NCI-H2029 treated with DMSO at 0.1 percent for 48 hours (cell line): ENCODE results near the gene GLYR1.

Experiments
- DNase-seq: peaks from one replicate; lab custom pipeline; 2025; lab: John Stamatoyannopoulos, UW

GLYR1 gene

DNA sequence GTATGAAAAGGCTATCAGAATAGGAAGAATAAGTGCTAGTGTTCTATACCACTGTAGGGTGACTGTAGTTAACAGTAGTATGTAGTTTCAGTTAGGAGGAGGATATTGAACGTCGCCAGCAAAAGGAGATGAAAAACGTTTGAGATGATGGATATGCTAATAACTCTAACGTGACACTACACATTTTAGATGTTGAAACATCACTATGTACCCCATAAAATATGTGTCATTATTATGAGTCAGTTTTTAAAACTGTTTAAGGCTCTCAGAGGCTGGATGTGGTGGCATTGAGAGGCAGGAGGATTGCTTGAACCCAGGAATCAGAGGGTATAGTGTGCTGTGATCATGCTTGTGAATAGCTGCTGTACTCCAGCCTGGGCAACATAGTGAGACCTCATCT is 32.0 kb upstream of the GLYR1 start:
- DNase-seq, result no peak

- DNase-seq, result no peak
These were observed 30.2 kb upstream of the GLYR1 start for GRCh38 chr16:4877380-4877685.

DNA sequence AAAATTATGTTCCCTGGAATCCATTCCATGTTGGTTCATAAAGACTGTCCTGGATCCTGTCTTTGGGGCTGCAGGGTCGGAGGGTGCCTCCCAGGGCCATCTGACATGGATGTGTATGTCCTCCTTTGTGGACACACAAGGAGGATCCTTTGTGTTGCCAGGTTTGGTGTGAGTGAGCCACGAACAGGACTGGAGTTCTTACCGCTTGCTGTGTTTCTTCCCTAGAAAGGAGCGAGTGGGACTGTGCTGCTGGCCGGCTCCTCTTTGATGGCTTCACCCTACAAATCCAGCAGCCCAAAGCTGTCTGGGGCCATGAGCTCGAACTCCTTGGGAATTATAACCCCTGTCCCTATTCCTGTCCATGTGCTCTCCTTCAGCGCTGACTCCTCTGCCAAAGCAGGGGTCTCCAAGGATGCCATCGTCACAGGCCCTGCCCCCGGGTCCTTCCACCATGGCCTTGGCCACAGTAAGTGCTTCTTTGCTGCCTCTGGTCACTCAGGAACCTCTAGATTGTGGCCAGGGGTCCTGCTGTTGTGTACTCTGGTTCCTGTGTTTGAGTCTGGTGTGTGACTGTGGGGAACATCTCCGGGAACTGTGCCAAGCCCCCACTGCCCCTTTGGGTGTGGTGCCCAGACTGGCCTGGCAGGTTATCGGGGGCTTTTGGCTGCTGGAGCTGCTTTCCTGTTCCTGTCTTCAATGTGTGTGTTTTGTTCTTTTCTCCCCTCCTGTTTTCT is 29.7 kb upstream of the GLYR1 start:
- no peak for DNase-seq

- DNase-seq, result no peak
These were observed 27.6 kb upstream of the GLYR1 start for GRCh38 chr16:4874666-4875065.

DNA sequence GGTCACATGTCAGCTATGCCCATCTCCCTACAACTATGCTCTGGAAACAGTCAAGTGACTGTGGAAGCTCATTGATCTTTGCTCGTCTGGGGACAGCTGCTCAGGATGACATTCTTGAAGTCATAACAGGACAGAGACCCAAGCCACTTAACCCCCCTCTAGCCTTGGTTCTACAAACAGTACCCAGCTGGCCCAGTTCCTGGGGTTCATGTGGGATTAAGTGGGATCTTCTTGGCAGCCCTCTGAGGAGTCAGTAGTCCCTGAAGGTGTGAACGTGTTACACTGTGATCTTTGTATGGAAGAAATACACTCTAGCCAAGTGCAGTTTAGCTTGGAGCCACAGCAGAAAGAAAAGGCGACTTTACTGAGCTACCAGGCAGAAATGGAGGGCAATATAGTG is 26.0 kb upstream of the GLYR1 start:
- DNase-seq, result no peak

DNA sequence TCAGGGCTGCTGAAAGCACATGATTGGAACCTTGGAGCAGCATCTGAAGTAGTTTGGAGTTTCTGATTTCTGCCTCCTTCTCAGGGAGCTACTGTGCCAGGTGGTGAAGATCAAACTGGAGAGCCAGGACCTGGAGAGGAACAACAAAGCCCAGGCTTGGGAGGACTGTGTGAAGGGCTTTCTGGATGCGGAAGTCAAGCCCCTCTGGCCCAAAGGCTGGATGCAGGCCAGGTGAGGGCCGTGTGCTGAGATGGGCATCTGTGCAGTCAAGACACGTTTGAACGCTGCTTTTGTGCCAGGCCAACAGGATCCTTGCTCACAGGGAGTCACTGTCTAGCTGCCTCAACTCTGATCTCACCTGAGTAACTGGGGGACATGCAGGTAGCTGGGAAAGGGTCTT is 24.0 kb upstream of the GLYR1 start:
- no peak for DNase-seq

DNA sequence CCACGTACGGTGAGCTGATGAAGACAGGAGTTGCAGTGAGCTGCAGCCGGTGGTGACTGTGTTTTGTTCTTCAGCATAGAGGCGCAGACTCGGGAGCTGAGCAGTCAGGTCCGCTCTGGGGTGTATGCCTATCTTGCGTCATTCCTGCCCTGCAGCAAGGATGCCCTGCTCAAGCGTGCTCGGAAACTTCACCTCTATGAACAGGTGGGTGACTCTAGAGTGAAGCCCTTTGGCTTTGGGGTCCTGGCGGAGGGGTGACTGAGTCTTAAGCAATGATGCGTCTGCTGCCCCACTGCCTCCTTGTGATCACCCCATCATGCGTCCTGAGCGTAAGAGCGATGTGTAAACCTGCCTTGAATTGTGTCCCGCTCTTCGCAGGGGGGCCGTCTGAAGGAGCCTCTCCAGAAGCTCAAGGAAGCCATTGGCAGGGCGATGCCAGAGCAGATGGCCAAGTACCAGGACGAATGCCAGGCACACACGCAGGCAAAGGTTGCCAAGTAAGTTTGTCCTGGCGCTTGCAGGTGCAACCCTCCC is 23.1 kb upstream of the GLYR1 start:
- no peak for DNase-seq

DNA sequence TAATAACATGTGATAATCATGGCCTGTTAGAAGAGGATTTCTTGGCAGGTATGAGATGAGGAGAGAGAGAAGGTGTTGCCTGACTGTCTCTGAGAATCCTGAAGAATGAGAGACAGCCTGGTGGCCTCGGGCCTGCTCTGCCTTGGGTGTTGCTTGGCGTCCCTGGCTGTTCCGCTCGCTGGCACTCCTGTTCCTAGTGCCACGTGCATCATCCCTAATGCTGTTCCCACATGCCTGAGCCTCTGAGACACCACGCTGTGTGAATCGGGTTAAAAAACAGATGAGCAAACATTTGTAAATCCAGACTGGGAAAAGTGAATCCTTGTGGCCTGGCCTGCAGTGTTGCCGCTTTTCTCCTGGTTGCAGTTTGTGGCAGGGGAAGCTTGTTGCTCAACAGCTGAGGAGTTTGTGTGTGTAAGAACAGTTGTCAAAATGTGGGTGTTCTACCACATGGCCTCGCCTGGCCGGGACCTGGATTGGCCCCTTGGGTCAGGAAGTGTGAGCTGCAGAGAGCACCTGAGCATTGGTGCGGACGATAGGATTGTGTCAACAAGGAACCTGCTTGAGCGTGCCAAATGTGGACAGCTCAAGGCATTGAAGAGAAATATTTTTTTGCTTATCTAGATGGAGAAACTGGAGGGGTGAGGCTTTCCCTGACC is 22.2 kb upstream of the GLYR1 start:
- no peak for DNase-seq

DNA sequence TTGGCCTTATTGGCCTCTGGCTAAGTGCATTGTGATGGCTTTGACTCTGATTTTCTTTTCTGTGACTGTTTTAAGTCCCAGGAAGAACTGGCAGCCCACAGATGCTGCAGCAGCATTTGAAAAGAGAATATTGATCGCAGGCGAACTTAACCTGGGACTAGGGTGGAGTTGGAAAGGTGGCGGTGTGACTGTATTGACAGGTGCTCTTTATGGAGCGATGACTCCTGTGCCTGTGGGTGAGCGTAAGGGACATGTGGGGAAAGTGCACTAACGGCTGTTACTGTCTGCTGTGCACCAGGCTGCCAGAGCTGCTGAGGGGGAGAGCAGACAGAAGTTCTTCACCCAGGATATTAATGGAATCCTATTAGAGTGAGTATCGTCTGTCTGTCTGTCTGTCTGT is 21.4 kb upstream of the GLYR1 start:
- DNase-seq, result no peak

- DNase-seq, result no peak
These were observed 20.9 kb upstream of the GLYR1 start for GRCh38 chr16:4868026-4868425.

- no peak for DNase-seq
These were observed 19.5 kb upstream of the GLYR1 start for GRCh38 chr16:4866586-4866985.

DNA sequence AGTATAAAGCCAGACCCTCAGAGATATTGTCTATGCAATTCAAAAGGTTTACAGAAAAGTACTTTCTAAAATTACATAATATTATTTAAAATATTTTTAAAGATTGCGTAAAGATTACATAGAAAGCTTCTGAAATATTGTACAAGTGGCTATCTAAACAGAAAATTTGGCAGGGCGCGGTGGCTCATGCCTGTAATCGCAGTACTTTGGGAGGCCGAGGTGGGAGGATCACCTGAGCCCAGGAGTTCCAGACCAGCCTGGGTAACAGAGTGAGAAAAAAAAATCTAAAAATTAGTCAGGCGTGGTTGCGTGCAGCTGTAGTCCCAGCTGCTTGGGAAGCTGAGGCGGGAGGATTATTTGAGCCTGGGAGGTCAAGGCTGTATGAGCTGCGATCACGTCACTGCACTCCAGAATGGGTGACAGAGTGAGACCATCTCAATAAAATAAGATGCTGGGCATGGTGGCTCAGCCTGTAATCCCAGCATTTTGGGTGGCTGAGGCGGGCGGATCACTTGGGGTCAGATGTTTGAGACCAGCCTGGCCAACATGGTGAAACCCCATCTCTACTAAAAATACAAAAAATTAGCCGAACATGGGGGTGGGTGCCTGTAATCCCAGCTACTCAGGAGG is 18.3 kb upstream of the GLYR1 start:
- DNase-seq, result no peak

- no peak for DNase-seq
These were observed 17.6 kb upstream of the GLYR1 start for GRCh38 chr16:4864728-4865127.

DNA sequence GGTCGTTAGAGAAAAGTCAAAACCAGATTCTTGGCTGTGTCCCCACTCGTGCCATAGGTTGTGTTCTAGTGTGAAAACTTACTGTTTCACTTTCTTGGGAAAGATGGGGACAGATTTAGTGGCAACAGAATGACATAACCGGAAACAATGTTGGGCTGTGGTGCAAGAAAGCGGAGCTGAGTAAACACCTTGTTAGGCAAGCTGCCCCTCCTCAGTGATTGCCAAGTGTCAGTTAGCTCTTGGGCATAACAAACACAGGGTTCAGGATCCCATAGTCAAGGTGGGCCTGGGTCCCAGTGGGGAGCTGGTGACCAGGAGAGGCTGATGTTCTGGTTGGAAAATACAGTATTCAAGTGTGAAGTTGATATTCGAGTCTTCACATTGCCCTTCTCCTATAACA is 15.6 kb upstream of the GLYR1 start:
- no peak for DNase-seq

DNA sequence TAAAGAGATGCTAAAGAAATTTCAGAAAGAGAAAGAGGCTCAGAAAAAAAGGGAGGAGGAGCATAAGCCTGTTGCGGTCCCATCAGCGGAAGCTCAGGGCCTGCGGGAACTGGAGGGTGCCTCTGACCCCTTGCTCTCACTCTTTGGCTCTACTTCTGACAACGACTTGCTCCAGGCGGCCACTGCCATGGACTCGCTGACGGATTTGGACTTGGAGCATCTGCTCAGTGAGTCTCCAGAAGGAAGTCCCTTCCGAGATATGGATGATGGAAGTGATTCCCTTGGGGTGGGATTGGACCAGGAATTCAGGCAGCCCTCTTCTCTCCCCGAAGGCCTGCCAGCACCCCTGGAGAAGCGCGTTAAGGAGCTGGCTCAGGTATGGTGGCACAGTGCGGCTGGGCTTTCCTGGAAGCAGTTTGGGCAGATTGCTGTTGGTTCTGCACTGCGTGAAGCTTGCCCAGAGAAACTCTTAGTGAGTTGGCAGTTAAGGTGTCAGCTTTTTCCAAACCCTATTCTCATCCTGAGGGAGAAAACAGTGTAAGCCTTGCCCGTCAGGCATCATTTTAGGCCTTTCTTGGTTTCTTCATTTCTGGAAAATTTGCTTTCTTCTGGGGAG is 13.7 kb upstream of the GLYR1 start:
- DNase-seq, result no peak

GRCh38 chr16:4859900-4860255 is 12.8 kb upstream of the GLYR1 start:
- no peak for DNase-seq

DNA sequence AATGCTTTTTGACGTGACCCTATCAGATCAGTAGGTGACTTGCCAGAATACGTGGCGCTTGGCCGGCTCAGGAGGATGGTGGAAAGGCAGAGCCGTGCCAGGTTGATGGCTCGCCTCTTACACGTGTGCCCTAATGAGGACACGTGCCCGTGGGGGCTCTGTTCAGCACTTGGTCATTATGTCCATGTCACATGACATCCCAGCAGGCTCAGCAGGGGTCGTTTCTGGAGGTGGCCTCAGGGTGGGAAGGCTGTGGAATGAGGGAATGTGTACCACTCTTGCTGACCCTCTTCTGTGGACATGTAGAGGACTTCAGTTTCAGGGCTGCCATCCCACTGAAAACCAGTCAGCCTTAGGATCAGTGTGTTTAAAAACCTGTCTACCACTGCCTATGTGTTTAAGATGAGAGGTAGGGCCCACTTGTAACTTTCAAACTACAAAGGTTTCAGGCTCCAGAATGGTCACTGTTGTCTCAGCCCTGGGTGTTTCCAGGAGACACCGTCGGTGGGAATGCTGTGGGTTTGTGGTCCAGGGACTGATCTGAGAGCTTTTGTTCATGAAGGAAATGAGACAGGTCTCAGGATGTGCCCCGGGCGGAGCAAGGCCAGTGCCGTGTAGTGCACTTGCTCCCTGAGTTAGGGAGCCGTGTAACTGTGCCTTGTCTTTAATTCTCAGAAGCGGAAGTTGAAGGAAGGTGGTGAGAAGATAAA is 12.3 kb upstream of the GLYR1 start:
- no peak for DNase-seq

GRCh38 chr16:4855804-4856203 is 8.7 kb upstream of the GLYR1 start:
- DNase-seq, result no peak

DNA sequence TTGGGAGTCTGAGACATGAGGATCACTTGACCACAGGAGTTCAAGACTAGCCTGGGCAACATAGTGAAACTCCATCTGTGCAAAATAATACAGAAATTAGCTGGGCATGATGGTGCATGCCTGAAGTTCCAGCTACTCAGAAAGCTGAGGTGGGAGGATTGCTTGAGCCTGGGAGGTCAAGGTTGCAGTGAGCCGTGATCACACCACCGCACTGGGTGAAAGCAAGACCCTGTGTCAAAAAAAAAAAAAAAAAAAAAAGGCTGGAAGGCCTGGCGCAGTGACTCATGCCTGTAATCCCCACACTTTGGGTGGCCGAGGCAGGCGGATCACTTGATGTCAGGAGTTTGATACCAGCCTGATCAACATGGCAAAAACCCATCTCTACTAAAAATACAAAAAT is 8.3 kb upstream of the GLYR1 start:
- DNase-seq, result no peak

DNA sequence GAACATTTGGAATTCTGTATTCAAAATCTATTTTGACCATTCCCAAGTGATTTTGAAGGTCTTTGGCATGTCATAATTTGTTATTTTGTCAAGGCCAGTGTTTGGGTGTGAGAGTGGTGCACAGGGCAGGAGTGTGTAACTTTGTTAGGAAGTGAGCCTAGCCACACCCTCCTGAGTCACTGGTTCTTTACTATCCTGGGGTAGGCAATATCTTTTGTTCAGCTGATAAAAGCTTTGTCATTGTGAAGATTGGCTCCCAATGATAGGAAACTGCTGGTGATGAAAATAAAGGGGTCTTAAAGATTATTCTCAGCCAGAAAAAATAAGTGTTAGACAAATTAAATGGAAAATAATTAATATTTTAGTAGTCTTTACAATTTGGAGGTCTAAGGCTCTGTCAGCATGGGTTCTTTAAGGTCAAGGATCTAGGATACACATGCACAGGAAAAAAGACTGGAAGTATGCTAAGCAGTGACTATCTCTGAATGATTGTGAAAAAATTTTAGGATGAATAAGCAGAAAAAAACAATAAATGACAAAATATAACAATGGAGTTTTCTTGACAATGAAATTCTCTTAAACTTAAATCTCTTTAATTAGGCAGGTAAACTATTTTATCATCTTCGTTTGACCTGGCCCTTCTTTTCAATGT is 5.3 kb upstream of the GLYR1 start:
- no peak for DNase-seq

GRCh38 chr16:4850211-4850610 is 3.1 kb upstream of the GLYR1 start:
- DNase-seq, result no peak
